Bronchial epithelial cell (primary cell): ENCODE results near the gene AKAP11. TPM values are rescaled to one million over a fixed set of nuclear protein-coding genes. Genes with fewer than 3 reads are reported as not detected.

ENCODE experiments used
- DNase-seq: peaks from one replicate; pipeline ENCODE4 v3.0.0-alpha.2; 2010; ENCODE audit warnings: low read depth
- FAIRE-seq: peaks from 2 replicates; lab custom pipeline; 2011; peaks lifted over from hg19 to GRCh38; lab: Jason Lieb, UNC
- H3K27me3 ChIP-seq: 2 replicates; pipeline ENCODE4 v1.5.1; 2011; ENCODE audit warnings: low read length; ENCODE audit not compliant: control insufficient read depth, insufficient read depth
- H3K36me3 ChIP-seq: 2 replicates; pipeline ENCODE4 v1.5.1; 2011; ENCODE audit warnings: low read length; ENCODE audit not compliant: control insufficient read depth, insufficient read depth
- H3K4me3 ChIP-seq: 2 replicates; pipeline ENCODE4 v1.5.1; 2011; ENCODE audit warnings: mild to moderate bottlenecking, low read depth, low read length, control low read depth
- CTCF ChIP-seq: IDR thresholded peaks from 2 replicates; pipeline ENCODE4 v1.5.1; 2011; ENCODE audit warnings: mild to moderate bottlenecking, moderate library complexity, low read length, control low read depth, inconsistent platforms; ENCODE audit not compliant: insufficient read depth, severe bottlenecking
- total RNA-seq: library from RNA; depleted of rRNA; stranded (reverse); fragments of >200 nt; gene quantifications from 2 replicates; pipeline ENCODE4 v1.2.1, GENCODE V29; 2014

Gene AKAP11
- total RNA-seq, 1 donor from 2014 or later, result 13.4 TPM

DNA sequence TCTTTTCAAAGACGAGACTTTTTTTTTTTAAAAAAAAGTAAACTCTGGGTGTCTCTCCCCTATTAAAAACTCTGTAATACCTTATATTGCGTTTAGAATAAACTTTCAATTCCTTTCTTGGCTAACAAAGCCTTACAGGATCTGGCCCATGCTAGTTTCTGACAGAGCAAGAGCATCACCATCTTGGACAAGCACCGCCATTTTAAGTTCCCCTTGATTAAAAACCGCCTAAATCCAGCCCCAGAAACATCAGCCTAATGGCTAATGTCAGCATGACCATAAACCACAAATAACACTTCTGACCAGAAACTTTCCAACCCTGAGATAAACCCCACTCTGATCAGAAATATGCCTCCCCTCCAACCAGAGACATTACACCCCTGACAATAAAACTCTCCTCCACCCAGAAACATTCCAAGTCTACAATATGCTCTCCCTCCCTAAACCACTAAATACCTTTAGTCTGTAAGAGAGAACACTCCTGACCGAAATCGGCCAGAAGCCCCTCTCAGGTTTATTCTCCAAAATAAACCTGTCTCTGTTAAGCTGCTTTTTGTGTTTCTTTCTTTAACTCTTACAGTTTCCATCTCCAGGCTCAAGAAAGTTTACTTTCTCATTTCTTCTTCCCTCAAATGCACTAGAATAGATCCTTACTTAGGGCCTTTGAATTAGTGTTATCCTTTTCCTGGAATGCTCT is 1.6 kb upstream of the AKAP11 start:
- Histone ChIP-seq H3K4me3 (no peak overlapping the region), H3K27me3 (no peaks in the 10 kb centered on the region), H3K36me3 (no peaks in the 10 kb centered on the region)
- DNase-seq (no peak), FAIRE-seq (no peak)
- no peak for TF ChIP-seq CTCF

DNA sequence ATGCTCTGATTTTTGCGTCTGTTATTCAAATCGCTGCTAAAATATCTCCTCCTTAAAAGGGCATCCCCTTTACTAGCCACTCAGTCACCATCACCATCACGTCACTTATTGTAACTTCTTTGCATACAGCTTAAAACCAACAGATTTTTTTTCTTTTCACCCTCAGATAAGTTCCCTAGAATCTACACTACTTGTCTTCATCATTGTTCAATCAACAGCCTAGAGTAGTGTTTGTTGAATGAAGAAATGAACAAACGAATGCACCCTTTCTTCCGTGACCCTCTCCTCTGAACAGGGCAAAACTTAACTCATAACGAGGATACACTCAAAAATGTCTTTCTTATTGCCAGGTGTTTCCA is 1.1 kb upstream of the AKAP11 start:
- no peaks in the 10 kb centered on the region for H3K27me3 ChIP-seq
- no peak for TF ChIP-seq CTCF
- FAIRE-seq (no peak), DNase-seq (no peak)
- H3K4me3 ChIP-seq, result no peak overlapping the region
- H3K36me3 ChIP-seq, result no peaks in the 10 kb centered on the region

DNA sequence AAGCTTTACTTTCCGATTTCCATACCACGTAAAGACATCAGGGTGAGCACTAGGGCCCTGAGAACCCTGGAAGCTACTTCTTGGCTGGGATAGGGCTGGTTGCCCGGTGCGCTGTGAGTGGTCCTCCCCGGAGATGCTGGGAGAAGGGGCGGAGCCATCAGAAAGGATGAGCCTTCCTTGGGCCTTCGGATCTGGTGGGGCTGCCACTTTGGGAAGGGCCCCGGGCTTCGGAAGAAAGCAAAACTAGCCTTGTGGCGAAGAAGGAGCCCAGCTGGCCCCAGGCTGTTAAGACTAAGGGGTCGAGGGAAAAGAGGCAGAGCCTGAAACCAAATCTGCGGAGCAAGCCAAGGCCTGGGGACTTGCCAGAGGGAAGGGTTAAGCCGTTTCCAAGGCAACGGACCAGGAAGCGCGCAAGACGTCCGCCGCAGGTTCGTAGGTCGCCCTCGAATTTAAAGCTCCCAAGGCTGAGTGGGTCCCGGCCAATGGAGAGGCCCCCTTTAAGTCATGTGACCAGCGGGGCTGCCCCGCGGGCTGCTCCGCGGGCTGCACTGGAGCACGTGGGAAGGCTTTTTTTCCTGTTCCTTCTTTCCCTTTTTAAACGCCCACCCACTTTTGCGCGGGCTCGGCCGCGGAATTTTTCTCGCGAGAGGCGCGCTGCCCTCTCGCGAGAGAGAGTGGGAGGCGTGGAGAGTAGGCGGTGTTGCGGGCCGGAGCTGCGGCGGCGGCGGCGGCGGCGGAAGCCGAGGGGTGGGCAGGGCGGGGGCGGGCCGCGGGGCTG is 426 bp upstream of the AKAP11 start:
- DNase-seq, result peak; percentile 84
- no peak for TF ChIP-seq CTCF
- no peaks in the 10 kb centered on the region for H3K27me3 ChIP-seq
- no peak for FAIRE-seq
- H3K4me3 ChIP-seq, result peak overlapping the region; percentile 89
- no peaks in the 10 kb centered on the region for H3K36me3 ChIP-seq

- Histone ChIP-seq H3K36me3 (no peaks in the 10 kb centered on the region), H3K4me3 (peak overlapping the region; percentile 89), H3K27me3 (no peaks in the 10 kb centered on the region)
- DNase-seq (no peak), FAIRE-seq (no peak)
- TF ChIP-seq CTCF, result no peak
These were observed 838 bp downstream of the AKAP11 start for GRCh38 chr13:42272804-42273175.

DNA sequence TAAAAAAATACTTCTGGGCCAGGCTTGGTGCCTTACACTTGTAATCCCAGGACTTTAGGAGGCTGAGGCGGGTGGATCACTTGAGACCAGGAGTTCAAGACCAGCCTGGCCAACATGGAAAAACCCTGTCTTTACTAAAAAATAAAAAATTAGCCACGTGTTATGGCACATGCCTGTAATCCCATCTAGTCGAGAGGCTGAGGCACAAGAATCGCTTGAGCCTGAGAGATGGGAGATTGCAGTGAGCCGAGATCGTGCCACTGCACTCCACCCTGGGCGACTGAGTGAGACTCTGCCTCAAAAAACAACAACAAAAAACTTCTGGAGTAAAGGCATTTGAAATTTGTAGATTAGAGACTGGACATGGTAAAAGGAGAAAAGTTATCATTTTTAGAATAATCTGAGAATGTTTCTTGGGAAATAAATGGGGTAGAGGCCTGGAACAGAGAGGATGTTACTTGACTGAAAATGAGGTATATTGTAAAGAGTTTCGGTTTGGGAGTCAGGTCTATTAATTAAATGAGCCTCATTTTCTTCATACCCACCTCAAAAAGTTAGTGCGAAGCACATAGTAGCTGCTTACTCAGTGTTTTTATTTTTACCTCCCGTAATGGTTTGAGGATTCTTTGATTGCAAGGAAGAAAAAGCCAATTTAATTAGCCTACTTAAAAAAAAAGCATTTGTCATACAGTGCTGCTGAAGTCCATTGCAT is 2.6 kb downstream of the AKAP11 start:
- Histone ChIP-seq H3K27me3 (no peaks in the 10 kb centered on the region), H3K4me3 (no peak overlapping the region), H3K36me3 (no peaks in the 10 kb centered on the region)
- DNase-seq (no peak), FAIRE-seq (no peak)
- TF ChIP-seq CTCF, result no peak
